Fibroblast of villous mesenchyme (primary cell): ENCODE measurements around the gene GRPEL1. TPM values are rescaled to one million over a fixed set of nuclear protein-coding genes. Genes with fewer than 3 reads are reported as not detected.
"Not testable (repeated sequence)": the region's sequence is repeated elsewhere in the genome, so short reads cannot be mapped to it uniquely, and the experiment has no call there.

Experiments
- DNase-seq: peaks from one replicate; pipeline ENCODE4 v3.0.0-alpha.2; 2010; ENCODE audit warnings: low read depth
- H3K4me3 ChIP-seq: 2 replicates; pipeline ENCODE4 v1.5.1; 2011; ENCODE audit warnings: low read depth, mild to moderate bottlenecking, low read length
- CTCF ChIP-seq: IDR thresholded peaks from 2 replicates; pipeline ENCODE4 v1.5.1; 2012; ENCODE audit warnings: low read depth, mild to moderate bottlenecking, low read length; ENCODE audit not compliant: insufficient read depth
- total RNA-seq: library from RNA; depleted of rRNA; stranded (reverse); fragments of >200 nt; gene quantifications from 2 replicates; pipeline ENCODE4 v1.2.3, GENCODE V29; 2012

GRPEL1 gene
- total RNA-seq, 1 donor, result 32.8 TPM

- no peak for TF ChIP-seq CTCF
- no peak for DNase-seq
- no peak overlapping the region for H3K4me3 ChIP-seq
These were observed 24.2 kb upstream of the GRPEL1 start for GRCh38 chr4:7092026-7092425.

- no peak for TF ChIP-seq CTCF
- no peak overlapping the region for H3K4me3 ChIP-seq
- no peak for DNase-seq
These were observed 21.5 kb upstream of the GRPEL1 start for GRCh38 chr4:7089213-7089986.

GRCh38 chr4:7087036-7087435 is 19.2 kb upstream of the GRPEL1 start:
- DNase-seq, result no peak
- no peak for TF ChIP-seq CTCF
- H3K4me3 ChIP-seq, result no peak overlapping the region

GRCh38 chr4:7086384-7086783 is 18.5 kb upstream of the GRPEL1 start:
- no peak for TF ChIP-seq CTCF
- DNase-seq, result no peak
- H3K4me3 ChIP-seq, result no peak overlapping the region

- peak overlapping the region; percentile 9 for H3K4me3 ChIP-seq
- not testable (repeated sequence) for DNase-seq
These were observed 16.7 kb upstream of the GRPEL1 start for GRCh38 chr4:7084564-7084961.

- TF ChIP-seq CTCF, result no peak
- H3K4me3 ChIP-seq, result peak overlapping the region; percentile 9
- DNase-seq, result no peak
These were observed 16.0 kb upstream of the GRPEL1 start for GRCh38 chr4:7083597-7084563.

- DNase-seq, H3K4me3 ChIP-seq: not testable (repeated sequence)
These were observed 12.0 kb upstream of the GRPEL1 start for GRCh38 chr4:7079909-7080308.

- DNase-seq, H3K4me3 ChIP-seq: not testable (repeated sequence)
These were observed 11.6 kb upstream of the GRPEL1 start for GRCh38 chr4:7079483-7079882.
